NCI-H526 (cell line): Measurements from ENCODE around the gene UBE2K.
A peak's percentile ranks its signal among the peaks of the same experiment; 100 is the strongest.
"Not testable (repeated sequence)": the region's sequence is repeated elsewhere in the genome, so short reads cannot be mapped to it uniquely, and the experiment has no call there.

ENCODE experiments used
- DNase-seq, 2 experiments: peaks; one replicate each; lab custom pipeline; 2025; lab: John Stamatoyannopoulos, UW

The UBE2K gene

GRCh38 chr4:39730072-39730471 lies 32.1 kb downstream of the UBE2K start:
- DNase-seq = no peak

- no peak for DNase-seq
These were observed 34.0 kb downstream of the UBE2K start for GRCh38 chr4:39731908-39732307.

- DNase-seq = peak; percentile 7 to 16
These were observed 34.8 kb downstream of the UBE2K start for GRCh38 chr4:39732728-39733127.

- not testable (repeated sequence) for DNase-seq
These were observed 41.7 kb downstream of the UBE2K start for GRCh38 chr4:39739591-39739990.

- DNase-seq = no peak
These were observed 43.5 kb downstream of the UBE2K start for GRCh38 chr4:39741401-39741800.

GRCh38 chr4:39745920-39746319 lies 48.0 kb downstream of the UBE2K start:
- DNase-seq = no peak

- no peak for DNase-seq
These were observed 52.3 kb downstream of the UBE2K start for GRCh38 chr4:39750216-39750615.

- DNase-seq = no peak
These were observed 56.4 kb downstream of the UBE2K start for GRCh38 chr4:39754309-39754708.

GRCh38 chr4:39756159-39756558 lies 58.2 kb downstream of the UBE2K start:
- DNase-seq = no peak

GRCh38 chr4:39758176-39758575 lies 60.2 kb downstream of the UBE2K start:
- no peak for DNase-seq

- no peak for DNase-seq
These were observed 61.6 kb downstream of the UBE2K start for GRCh38 chr4:39759569-39759968.

- no peak for DNase-seq
These were observed 63.2 kb downstream of the UBE2K start for GRCh38 chr4:39761005-39761667.

- no peak for DNase-seq
These were observed 66.0 kb downstream of the UBE2K start for GRCh38 chr4:39763714-39764572.

GRCh38 chr4:39770005-39770404 lies 72.1 kb downstream of the UBE2K start:
- DNase-seq = no peak

GRCh38 chr4:39770471-39770870 lies 72.5 kb downstream of the UBE2K start:
- DNase-seq = no peak

GRCh38 chr4:39770969-39771724 lies 73.2 kb downstream of the UBE2K start:
- DNase-seq = no peak

- DNase-seq = not testable (repeated sequence)
These were observed 84.1 kb downstream of the UBE2K start for GRCh38 chr4:39781988-39782387.

- DNase-seq = no peak
These were observed 87.1 kb downstream of the UBE2K start for GRCh38 chr4:39785083-39785482.

GRCh38 chr4:39786838-39787237 lies 88.9 kb downstream of the UBE2K start:
- DNase-seq = no peak

GRCh38 chr4:39792128-39792527 lies 94.2 kb downstream of the UBE2K start:
- DNase-seq = no peak

- DNase-seq = no peak
These were observed 94.6 kb downstream of the UBE2K start for GRCh38 chr4:39792529-39792928.

- not testable (repeated sequence) for DNase-seq
These were observed 95.0 kb downstream of the UBE2K start for GRCh38 chr4:39792976-39793375.

GRCh38 chr4:39802005-39802404 lies 104.1 kb downstream of the UBE2K start:
- no peak for DNase-seq
